HepG2 (cell line): ENCODE measurements around the gene CD14. TPM values are rescaled to one million over a fixed set of nuclear protein-coding genes. Genes with fewer than 3 reads are reported as not detected.
A peak's percentile ranks its signal among the peaks of the same experiment; 100 is the strongest.

ENCODE experiments used
- ARHGAP35 ChIP-seq: sonication (generic); formaldehyde crosslinking; IDR thresholded peaks from 2 replicates; pipeline ENCODE4 v1.9.0; 2022; ENCODE audit warnings: mild to moderate bottlenecking, inconsistent platforms, moderate library complexity, missing genetic modification reagents, borderline replicate concordance
- ATRX ChIP-seq: sonication (generic); formaldehyde crosslinking; IDR thresholded peaks from 2 replicates; pipeline ENCODE4 v1.4.0; 2020; ENCODE audit warnings: missing genetic modification reagents, borderline replicate concordance
- GATAD1 ChIP-seq: IDR thresholded peaks from 2 replicates; pipeline ENCODE4 v1.6.1; 2016; ENCODE audit warnings: missing genetic modification reagents, missing compliant biosample characterization
- HOXA5 ChIP-seq: sonication (generic); formaldehyde crosslinking; IDR thresholded peaks from 2 replicates; pipeline ENCODE4 v1.4.0; 2020; ENCODE audit warnings: missing genetic modification reagents
- MNT ChIP-seq: fragments of 450-650 bp; IDR thresholded peaks from 2 replicates; pipeline ENCODE4 v1.6.1; 2016
- NFE2 ChIP-seq: sonication (generic); formaldehyde crosslinking; IDR thresholded peaks from 2 replicates; pipeline ENCODE4 v1.4.0; 2020; ENCODE audit warnings: missing genetic modification reagents
- NPAS2 ChIP-seq: sonication (generic); formaldehyde crosslinking; IDR thresholded peaks from 2 replicates; pipeline ENCODE4 v1.8.0; 2022; ENCODE audit warnings: mild to moderate bottlenecking, missing genetic modification reagents, borderline replicate concordance
- NR2F1 ChIP-seq, 2 experiments: fragments of 450-650 bp in 1 of 2; formaldehyde crosslinking in 1 of 2; IDR thresholded peaks; 2 replicates each; pipeline versions ENCODE4 v1.5.0 to v1.6.1; 2016 to 2020; ENCODE audit warnings: mild to moderate bottlenecking in 1 of 2, missing compliant biosample characterization in 1 of 2, missing genetic modification reagents in 1 of 2, moderate library complexity in 1 of 2
- NR3C1 ChIP-seq: sonication (generic); formaldehyde crosslinking; IDR thresholded peaks from 2 replicates; pipeline ENCODE4 v1.4.0; 2020; ENCODE audit warnings: missing genetic modification reagents
- SIX4 ChIP-seq: sonication (generic); formaldehyde crosslinking; IDR thresholded peaks from 2 replicates; pipeline ENCODE4 v1.4.0; 2020; ENCODE audit warnings: missing genetic modification reagents
- SRSF1 ChIP-seq: fragments of 200-400 bp; formaldehyde crosslinking; optimal IDR thresholded peaks from 2 replicates; pipeline ENCODE3; 2017; ENCODE audit warnings: mild to moderate bottlenecking, low read depth, low read length, moderate library complexity
- WIZ ChIP-seq: sonication (generic); formaldehyde crosslinking; IDR thresholded peaks from 2 replicates; pipeline ENCODE4 v1.5.1; 2020; ENCODE audit warnings: mild to moderate bottlenecking, missing genetic modification reagents
- ZBTB3 ChIP-seq: sonication (generic); formaldehyde crosslinking; IDR thresholded peaks from 2 replicates; pipeline ENCODE4 v1.4.0; 2020; ENCODE audit warnings: low read depth, mild to moderate bottlenecking, moderate library complexity, missing genetic modification reagents, borderline replicate concordance
- ZFP62 ChIP-seq: sonication (generic); formaldehyde crosslinking; IDR thresholded peaks from 2 replicates; pipeline ENCODE4 v1.4.0; 2020; ENCODE audit warnings: missing genetic modification reagents
- ZKSCAN8 ChIP-seq: IDR thresholded peaks from 2 replicates; pipeline ENCODE4 v1.6.1; 2016; ENCODE audit warnings: borderline replicate concordance, missing genetic modification reagents, missing compliant biosample characterization
- ZNF205 ChIP-seq: IDR thresholded peaks from 2 replicates; pipeline ENCODE4 v1.6.1; 2018; ENCODE audit warnings: missing biosample characterization, missing genetic modification reagents
- ZNF225 ChIP-seq: sonication (generic); formaldehyde crosslinking; IDR thresholded peaks from 2 replicates; pipeline ENCODE4 v1.4.0; 2020; ENCODE audit warnings: mild to moderate bottlenecking, missing genetic modification reagents
- ZNF333 ChIP-seq: sonication (generic); formaldehyde crosslinking; IDR thresholded peaks from 2 replicates; pipeline ENCODE4 v1.4.0; 2020; ENCODE audit warnings: mild to moderate bottlenecking, missing genetic modification reagents, borderline replicate concordance
- ZNF547 ChIP-seq: sonication (generic); formaldehyde crosslinking; IDR thresholded peaks from 2 replicates; pipeline ENCODE4 v1.5.1; 2020; ENCODE audit warnings: mild to moderate bottlenecking, missing genetic modification reagents
- ZNF609 ChIP-seq: sonication (generic); formaldehyde crosslinking; IDR thresholded peaks from 2 replicates; pipeline ENCODE4 v1.4.0; 2020; ENCODE audit warnings: mild to moderate bottlenecking, missing genetic modification reagents, borderline replicate concordance
- ZNF746 ChIP-seq: sonication (generic); formaldehyde crosslinking; IDR thresholded peaks from 2 replicates; pipeline ENCODE4 v1.8.0; 2022; ENCODE audit warnings: mild to moderate bottlenecking, missing genetic modification reagents
- ZNF781 ChIP-seq: sonication (generic); formaldehyde crosslinking; IDR thresholded peaks from 2 replicates; pipeline ENCODE4 v1.5.1; 2020; ENCODE audit warnings: borderline replicate concordance, mild to moderate bottlenecking, missing genetic modification reagents; ENCODE audit errors: not compliant biosample characterization
- ZNF792 ChIP-seq: IDR thresholded peaks from 2 replicates; pipeline ENCODE4 v1.6.1; 2016
- ZNF891 ChIP-seq: sonication (generic); formaldehyde crosslinking; IDR thresholded peaks from 2 replicates; pipeline ENCODE4 v1.5.0; 2020; ENCODE audit warnings: mild to moderate bottlenecking, missing genetic modification reagents
- ZSCAN21 ChIP-seq: sonication (generic); formaldehyde crosslinking; IDR thresholded peaks from 2 replicates; pipeline ENCODE4 v1.8.0; 2022; ENCODE audit warnings: mild to moderate bottlenecking, missing genetic modification reagents, moderate library complexity, borderline replicate concordance
- polyA plus RNA-seq, 8 experiments: library from polyadenylated mRNA; depleted of rRNA in 3 of 8; stranded (reverse) in 7 of 8; unstranded in 1 of 8; fragments of >200 nt; fragmentation: Illumina TruSeq in 4 of 8; extraction: Trizol in 4 of 8; gene quantifications; 2 replicates each; pipeline versions ENCODE4 v1.2.1 to v1.2.3, GENCODE V29; 2011 to 2016; ENCODE audit warnings: low read depth in 4 of 8, missing spikeins in 1 of 8, mixed read lengths in 1 of 8; ENCODE audit not compliant: insufficient read depth in 1 of 8
- total RNA-seq, 5 experiments: library from RNA; depleted of rRNA; stranded (reverse); fragments of >200 nt; fragmentation: Illumina TruSeq; extraction: Trizol; gene quantifications; 2 replicates each; pipeline ENCODE4 v1.2.3, GENCODE V29; 2016; ENCODE audit warnings: low read depth in 1 of 5

Gene CD14
- total and polyA plus RNA-seq, 2 of the 13 experiments (the other 11 are each of a cell fraction or from before 2014, with no cell fraction given), result 1.7 to 4.7 TPM

GRCh38 chr5:140664359-140665119 is 31.6 kb upstream of the CD14 start, which contains the start of gene WDR55 (continued):
- TF ChIP-seq SRSF1 (peak; percentile 82), ZNF205 (CRISPR knock-in tag) (no peak; the same call in 1 of the 2 replicates), ZNF609 (CRISPR knock-in tag) (no peak), ZNF781 (CRISPR knock-in tag) (peak; percentile 31), ZNF333 (CRISPR knock-in tag) (peak; percentile 54; the same call in 1 of the 2 replicates), NR3C1 (CRISPR knock-in tag) (no peak), NR2F1 (CRISPR knock-in tag; IDR thresholded peaks at IDR 0.05) (no peak; a peak in 1 of 4 replicates), HOXA5 (CRISPR knock-in tag) (no peak; the same call in 1 of the 2 replicates), ATRX (CRISPR knock-in tag) (no peak), ZSCAN21 (CRISPR knock-in tag) (no peak; the same call in 1 of the 2 replicates), ZKSCAN8 (CRISPR knock-in tag) (0 out of 2 replicates have a peak, but pooled peaks have one; percentile 17), MNT (no peak), WIZ (CRISPR knock-in tag) (0 out of 2 replicates have a peak, but pooled peaks have one; percentile 23), ZNF891 (peak; percentile 63; the same call in 1 of the 2 replicates), SIX4 (no peak), ARHGAP35 (CRISPR knock-in tag) (peak; percentile 63; the same call in 1 of the 2 replicates), ZFP62 (CRISPR knock-in tag) (no peak), NPAS2 (CRISPR knock-in tag) (no peak), GATAD1 (peak; percentile 89), ZNF792 (CRISPR knock-in tag) (0 out of 2 replicates have a peak, but pooled peaks have one; percentile 33), ZNF225 (peak; percentile 86), ZBTB3 (CRISPR knock-in tag) (no peak), ZNF746 (no peak; the same call in 1 of the 2 replicates), NFE2 (CRISPR knock-in tag) (no peak), ZNF547 (no peak)
